Measurements from ENCODE around the gene JPH4.
"Not testable (repeated sequence)": the region's sequence is repeated elsewhere in the genome, so short reads cannot be mapped to it uniquely, and the experiment has no call there.

GRCh38 chr14:23536906-23537305 lies 41.7 kb downstream of the JPH4 start:
- TF ChIP-seq CTCF (IDR thresholded peaks at IDR 0.05 in 4 of 5, conservative IDR thresholded peaks at IDR 0.05 in 1 of 5); POLR2A (IDR thresholded peaks at IDR 0.05): not testable (repeated sequence)

All from gastrocnemius medialis (tissue), 4 donors.